Stimulated activated CD8-positive, alpha-beta memory T cell treated with anti-CD3 and anti-CD28 coated beads, Interleukin-4, amount 100 ng/mL, for 1 hour (primary cell): ENCODE data around the gene CLIP4.
"Not testable (repeated sequence)": the region's sequence is repeated elsewhere in the genome, so short reads cannot be mapped to it uniquely, and the experiment has no call there.

Experiments used
- DNase-seq, 2 donors: peaks; one replicate each; pipeline ENCODE4 v3.0.0-alpha.2; 2020; ENCODE audit warnings: low read depth in 2 of 2, low spot score in 1 of 2

Gene CLIP4

DNA sequence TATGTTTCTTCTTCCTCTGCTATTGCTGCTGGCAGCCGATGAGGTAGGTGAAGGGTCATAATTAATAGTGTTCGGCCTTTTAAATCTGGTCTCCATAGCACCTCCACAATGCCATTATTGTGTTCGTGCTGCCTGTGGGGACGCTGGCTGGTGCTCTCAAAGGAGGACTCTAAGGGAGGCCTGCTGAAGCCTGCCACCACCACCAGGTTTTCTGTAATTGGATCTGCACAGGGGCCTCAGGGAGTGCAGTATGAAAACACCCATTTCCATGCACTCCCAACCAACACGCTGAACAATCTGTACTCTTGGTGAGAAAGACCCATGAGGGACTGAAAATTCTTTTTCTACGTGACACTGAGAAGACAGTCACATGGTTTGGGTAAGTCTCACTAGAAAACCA is 17.6 kb upstream of the CLIP4 start:
- DNase-seq, result no peak

DNA sequence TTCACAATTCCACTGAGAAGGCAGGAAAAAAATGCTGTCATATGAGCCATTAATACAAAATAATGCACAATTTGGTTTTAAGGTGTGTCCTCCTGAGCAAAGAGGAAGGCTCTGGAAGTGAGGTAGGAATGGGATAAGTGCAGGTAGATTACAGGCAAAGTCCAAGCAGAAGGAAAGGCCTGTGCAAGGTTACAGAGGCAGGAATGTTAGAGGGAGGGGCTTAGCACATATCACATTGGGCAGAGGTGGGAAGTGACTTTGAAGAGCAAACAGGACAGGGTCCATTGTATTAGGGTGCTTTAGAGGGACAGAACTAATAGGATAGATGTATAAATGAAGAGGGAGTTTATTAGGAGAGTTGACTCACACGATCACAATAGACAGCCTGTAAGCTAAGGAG is 14.7 kb upstream of the CLIP4 start:
- DNase-seq, result no peak

DNA sequence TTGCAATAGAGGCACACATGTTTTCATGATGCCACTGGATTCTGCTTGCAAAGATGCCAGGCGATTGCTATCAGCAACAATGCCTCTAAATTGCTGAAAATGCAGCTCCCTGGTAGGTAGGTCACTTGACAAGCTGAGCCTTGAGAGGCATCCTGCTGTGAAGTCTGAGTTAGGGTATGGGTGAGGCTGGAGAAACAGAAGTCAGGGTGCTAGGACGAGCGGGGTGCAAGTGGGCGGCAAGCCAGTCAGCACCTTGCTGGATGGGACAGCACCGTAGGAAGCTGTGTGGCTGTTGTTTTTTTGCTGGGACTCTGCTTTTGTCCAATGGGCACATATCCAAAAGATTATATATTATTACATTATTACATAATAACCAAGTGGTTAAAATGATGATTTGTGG is 10.5 kb upstream of the CLIP4 start:
- no peak for DNase-seq

DNA sequence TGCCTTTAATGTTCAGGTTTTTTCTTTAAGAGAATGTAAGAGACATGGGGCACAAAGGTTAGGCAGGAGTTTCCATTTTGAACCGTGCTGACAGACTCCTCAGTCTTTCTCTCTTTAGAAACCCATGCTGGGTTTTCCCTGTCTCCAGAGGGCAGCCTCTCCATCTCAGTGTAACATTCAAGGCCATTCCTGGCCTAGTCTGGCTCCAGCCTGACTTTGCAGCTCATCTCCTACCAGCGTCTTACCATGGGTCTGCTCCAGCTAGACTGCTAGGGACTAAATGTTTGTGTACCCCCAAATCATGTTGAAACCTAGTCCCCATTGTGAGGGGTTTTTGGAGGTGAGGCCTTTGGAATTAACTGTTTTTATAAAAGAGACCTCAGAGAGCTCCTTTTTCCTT is 9.8 kb upstream of the CLIP4 start:
- DNase-seq, result no peak

DNA sequence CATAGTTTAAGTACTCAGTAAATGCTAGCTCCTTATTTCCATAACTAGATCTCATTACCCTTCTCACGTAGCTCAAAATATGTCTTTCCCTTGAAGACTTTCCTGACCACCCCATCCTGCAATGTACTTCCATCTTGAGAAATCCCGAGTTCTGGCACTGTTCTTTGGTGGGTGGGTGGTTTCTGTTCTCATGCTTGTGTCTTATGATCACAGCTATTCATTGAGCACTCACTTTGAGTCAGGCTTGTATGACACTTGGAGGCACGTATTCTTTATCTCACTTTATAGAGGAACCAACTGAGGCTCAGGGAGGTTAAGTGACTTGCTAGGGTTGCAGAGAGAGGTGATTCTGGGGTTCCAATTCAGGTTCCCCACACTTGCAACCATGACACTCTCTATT is 9.0 kb upstream of the CLIP4 start:
- no peak for DNase-seq

DNA sequence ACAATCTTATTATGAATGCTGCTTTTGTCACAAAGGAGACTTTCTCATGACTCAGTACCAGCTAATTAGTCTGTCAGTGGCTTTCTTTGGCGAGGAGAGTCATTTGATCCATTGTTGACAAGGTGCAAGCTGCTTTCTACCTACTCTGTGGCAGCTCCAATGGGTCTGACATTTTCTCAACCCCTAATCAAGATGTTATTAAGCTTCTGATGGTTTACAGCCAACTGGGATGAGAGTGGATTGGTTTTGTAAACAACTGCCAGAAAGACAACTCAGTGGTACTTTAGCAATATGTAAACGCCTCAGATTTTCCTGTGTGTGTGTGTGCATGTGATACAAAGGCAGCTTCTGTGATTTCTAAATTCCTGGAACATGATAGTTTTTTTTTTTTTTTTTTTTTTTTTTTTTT is 8.2 kb upstream of the CLIP4 start:
- no peak for DNase-seq

DNA sequence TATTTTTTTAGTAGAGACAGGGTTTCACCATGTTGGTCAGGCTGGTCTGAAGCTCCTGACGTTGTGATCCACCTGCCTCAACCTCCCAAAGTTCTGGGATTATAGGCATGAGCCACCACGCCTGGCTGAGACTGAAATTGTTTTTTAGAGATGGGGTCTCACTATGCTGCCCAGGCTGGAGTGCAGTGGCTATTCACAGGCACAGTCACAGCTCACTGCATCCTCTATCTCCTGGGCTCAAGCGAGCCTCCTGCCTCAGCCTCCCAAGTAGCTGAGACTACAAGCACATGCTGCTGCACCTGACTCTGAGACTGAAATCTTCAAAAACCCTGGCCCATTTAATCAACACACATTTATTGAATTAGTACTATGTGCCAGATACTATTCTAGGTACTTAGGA is 7.7 kb upstream of the CLIP4 start:
- not testable (repeated sequence) for DNase-seq

DNA sequence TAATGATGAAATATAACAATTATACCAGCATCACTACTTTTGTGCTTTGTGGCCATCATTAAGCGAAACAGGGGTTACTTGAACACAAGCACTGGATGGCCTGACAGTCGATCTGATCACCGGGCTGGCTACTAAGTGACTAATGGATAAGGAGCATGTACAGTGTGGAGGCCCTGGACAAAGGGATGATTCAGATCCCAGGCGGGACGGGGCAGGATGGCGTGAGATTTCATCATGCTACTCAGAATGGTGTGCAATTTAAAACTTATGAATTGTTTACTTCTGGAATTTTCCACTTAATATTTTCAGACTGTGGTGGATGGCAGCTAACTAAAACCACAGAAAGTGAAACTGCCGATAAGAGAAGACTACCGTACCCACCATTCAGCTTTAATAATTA is 7.0 kb upstream of the CLIP4 start:
- DNase-seq, result no peak

DNA sequence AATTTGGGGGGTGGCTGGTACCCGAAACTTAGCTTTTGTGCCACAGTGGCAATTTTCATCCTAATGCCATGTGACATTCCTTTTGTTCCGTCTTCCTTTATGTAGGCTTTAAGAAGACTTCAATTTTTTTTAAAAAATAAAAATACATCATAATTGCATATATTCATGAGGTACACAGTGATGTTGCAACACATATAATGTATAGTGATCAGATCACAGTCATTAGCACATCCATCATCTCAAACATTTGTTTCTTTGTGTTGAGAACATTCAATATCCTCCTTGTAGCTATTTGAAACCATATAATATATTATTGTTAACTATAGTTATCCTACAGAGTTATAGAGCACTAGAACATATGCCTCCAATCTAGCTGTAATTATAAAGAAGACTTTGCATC is 6.0 kb upstream of the CLIP4 start:
- DNase-seq, result no peak

DNA sequence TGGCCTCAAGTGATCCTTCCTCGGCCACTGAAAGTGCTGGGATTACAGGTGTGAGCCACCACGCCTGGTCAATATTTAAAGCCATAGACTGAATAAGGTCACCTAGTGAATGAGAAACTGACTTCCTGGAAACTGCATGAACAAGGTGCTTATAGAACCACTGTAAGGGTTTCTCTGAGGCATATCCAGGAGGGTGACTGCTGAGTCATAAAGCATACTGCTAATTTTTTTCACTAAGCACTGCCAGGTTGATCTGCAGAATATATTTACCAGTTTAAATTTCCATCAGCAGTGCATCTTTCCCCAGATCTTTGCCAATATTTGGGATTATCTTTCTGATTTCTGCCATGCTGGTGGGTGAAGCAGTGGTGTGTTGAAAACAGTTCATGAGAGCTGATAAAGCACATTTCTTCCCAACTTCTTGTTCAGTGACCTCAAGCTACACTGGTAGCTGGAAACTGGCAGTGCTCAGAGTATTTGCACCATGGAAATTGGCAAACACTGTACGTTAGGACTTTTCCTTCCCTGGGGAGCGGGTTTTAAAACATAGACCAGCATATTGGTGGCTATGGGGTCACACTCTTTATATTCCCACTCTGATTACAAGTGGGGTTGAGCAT is 4.2 kb upstream of the CLIP4 start:
- no peak for DNase-seq

DNA sequence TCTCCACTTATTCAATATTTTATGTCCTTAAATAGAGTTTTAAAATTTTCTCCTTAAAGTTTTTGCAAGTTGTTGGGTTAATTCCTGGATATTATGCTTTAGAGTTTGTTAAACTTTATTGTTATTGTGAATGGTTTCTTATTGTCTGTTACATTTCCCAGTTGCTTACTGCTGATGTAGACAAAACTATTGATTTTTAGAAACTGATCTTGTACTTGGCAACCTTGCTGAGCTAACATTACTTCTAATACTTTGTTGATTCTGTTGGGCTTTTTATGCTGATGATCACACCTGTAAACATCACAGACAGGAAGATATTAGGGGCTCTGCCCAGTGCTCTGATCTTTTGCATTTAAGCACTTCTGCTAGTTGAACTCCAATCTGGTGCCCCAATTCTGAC is 2.8 kb upstream of the CLIP4 start:
- no peak for DNase-seq

DNA sequence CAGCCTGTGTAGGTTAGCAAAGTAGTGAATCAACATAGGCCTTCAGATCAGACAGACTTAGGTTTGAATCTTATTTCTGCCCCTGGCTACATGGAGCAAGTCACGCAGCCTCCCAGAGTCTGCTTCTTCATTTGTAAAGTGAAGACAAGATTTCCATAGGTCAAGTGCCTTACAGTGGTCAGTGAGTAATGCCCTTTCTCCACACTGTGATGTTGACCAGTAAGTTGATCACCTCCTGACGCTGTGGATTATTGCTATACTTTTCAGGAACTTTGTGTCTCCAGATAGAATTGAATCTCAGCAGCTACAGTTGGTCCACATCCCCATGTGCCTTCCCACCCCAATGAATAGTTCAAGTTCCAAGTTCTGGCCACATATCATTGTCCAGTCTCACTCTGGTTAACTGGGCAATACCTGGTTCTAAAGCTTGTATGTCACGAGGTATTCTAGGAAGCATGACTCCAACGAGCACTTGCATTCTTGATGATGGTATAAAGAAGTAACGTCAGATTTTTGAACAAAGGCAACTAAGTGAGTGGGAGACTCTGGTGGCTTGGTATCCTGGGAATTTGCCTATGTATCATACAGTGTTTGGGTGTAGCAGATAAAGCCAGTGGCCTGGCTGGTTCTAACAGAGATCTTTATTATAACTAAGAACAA is 2.1 kb upstream of the CLIP4 start:
- DNase-seq, result no peak

DNA sequence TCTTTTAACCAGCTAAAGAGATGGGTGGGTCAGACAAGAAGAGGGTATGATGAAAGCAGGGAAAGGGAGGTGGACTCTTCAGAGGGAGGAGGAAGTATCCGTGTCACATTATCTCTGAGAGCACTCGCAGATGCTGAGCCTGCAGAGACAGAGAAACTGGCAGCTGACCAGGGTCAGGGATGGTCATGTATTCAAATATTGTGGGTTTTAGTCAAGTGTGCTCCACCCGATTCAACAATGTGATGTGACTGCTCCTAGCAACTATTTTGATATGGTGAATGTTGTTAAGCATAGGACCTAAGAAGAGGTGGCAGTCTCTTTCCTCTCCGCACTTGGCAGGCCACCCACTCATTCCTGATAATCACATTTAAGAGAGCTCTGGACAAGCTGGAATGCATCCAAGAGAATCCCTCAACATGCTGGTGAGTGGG is 1.3 kb upstream of the CLIP4 start:
- DNase-seq, result no peak

DNA sequence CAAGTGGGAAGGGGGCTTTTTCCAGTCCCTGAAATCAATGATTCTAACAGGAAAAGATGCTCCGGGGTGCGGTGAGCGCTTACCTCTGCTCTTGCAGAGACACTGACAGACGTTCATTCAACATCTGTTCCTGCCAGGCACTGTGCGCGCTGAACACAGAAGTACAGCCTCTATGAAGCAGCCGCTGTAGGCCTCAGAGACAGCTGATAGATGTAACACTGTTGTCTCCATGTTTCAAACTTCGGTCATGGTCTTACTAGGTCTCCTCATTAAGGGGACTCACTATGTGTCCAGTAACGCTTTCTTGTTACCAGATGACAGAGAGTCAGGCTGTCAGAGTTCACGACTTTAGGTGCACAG is 649 bp upstream of the CLIP4 start:
- no peak for DNase-seq

DNA sequence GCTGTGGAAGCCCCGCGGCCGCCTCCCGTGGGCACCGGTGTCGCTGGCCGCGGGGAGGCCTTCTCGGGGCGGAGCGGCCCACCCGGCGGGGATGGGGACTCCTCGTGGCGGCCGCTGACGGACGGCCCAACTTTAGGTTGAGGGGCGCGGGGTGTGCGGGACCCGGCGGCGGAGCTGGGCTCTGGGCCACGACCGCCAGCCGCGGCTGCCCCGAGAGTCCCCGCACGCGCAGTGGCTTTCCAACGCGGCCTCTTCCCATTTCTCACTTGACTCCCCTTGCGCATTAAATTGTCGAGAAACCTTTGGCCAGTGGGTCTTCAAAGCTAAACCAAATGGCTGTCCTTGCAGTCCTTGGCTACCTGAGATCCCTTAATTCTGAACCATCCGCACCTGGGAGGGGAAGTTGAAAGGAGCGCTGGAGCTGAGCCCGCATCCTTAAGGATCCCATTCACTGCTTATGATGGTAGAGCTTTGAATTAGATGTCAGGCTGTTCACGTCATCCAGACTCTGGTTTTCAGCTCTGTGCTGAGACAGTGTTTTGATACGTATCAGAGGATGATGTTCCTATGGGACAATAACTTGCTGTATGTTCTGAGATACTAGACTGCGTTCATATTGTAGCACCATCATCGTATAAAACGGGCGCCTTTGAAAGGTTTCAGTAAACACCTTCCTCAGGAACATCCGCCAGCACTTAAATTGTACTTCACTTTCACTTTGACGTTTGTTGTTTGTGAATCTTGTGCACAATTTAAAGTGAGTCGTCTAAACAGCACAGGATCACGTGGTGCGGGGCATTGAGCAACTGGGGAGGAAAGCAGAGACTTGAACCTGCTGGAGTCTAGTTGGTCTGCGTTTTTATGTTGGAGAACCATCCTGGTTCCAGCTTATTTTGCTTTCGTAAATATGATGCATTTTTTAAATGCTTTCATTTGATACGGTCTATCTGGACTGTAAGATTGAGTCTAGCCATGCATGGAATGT is 874 bp downstream of the CLIP4 start:
- peak; percentile 8 to 38 for DNase-seq

DNA sequence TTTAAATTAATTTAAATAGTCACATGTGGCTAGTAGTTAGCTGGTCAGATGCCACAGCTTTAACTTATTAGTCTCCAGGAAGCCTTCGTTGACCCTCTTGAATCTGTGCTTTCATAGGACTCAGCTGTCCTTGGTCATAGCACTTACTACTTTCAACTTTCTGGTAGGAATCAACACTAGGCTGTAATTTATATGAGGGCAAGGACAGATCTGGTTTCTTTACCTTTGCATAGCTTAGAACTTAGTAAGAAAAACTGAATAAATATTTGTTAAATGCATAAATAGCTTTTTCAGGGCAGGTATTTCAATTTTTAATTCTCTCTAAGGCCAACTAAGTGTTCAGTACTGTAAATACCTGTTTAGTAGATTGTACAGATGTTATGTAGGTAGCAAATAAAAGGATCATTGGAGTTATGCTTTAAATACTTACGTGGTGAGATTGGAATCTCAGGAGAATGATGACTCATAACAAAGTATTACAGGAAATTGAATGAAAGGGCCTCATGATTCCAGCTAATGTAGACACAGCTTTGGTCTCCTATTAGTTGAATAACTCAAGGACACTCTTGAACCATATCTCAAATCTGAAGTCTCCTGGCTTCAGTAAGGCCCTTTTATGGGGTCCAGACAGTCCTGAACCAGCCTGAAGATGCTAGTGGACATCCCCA is 2.6 kb downstream of the CLIP4 start:
- DNase-seq, result no peak

DNA sequence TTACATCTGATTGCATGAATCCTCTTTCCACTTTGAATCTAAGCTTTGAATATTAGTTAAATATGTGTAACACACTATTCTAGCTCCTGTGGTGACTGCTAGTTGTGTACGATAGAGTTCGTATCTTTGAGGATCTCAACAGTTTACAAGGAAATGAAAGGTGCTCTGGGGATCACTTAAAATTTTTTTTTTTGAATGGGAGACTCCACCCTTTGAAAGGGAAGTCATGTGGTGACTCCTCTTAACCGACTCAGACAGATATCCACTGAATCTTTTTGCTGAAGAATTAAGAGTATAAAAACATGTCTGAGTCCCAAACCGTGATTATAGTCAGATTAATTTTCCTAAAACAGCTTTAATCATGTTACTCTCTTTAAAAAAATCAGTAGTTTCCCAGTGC is 4.0 kb downstream of the CLIP4 start:
- no peak for DNase-seq

DNA sequence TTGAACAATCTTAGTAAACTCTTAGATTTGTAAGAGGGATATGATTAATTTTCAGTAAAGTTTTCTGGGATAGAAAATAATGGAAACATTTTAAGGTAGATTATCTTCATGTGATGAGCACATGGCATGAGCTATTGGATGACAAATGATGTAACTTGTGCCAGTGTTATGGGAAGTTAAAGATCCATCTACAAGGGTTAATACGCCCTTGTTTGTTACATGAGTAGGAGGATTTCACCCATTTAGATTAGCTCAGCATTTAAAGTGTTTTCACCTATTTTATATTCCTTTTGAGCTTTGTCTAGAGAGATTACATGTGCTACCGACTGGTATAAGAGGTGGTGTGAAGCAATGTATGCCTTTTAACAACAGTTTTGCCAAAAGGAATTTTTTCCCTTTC is 5.6 kb downstream of the CLIP4 start:
- DNase-seq, result no peak

DNA sequence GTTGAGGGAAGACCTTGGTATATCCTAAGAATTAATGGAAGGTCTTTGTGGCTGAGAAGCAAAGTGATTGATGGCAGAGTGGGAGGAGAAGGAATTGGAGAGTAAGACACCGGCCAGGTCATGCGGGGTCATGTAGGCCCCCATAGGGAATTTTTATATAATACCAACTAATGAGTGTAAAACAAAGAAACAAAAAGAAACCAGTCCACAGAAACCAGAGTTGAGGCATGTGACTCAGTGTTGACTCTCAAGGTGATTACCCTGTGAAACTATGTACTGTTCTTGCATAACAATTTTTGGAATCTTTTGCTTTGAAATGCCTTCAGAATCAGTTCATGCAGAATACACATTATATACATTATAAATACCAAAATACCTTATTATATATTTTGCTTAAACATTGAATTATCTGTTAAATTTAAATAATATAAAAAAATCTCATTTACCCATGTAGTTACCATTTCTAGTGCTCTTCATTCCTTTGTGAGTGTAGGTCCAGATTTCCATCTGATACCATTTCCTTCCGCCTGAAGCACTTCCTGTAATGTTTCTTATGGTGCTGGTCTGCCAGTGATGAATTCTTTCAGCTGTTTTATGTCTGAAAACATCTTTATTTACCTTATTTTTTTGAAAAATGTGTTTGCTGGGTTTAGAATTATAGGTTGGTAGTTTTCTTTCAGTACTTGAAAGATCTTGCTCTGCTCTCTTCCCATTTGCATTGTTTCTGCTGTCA is 8.6 kb downstream of the CLIP4 start:
- no peak for DNase-seq

DNA sequence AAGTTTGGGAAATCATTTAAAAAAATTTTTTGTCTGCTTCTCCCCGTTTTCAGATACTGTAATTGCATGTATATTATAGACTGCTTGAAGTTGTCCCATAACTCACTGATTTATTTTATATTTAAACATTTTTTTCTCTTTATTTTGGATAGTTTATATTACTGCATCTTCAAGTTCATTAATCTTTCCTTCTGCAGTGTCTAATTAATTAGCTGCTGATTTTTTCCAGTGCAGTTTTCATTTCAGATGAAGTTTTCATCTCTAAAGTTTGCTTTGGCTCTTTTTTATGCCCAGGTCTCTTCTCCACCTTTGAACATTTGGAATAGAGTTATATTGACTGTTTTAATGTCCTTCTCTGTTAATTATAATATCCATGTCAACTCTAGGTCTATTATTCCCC is 9.3 kb downstream of the CLIP4 start:
- DNase-seq, result no peak
